HL-60 (cell line): ENCODE measurements around the gene XRCC5.

ENCODE experiments used
- DNase-seq, 2 experiments: peaks; one replicate each; pipeline ENCODE4 v3.0.0-alpha.2; 2010 to 2020; ENCODE audit warnings: low read depth in 1 of 2, low spot score in 1 of 2
- H3K27ac ChIP-seq: fragments of 250-450 bp; sonication (Bioruptor Pico); replicated peaks from 2 replicates; pipeline ENCODE4 v1.5.1; 2020; ENCODE audit warnings: mild to moderate bottlenecking, moderate library complexity
- H3K27me3 ChIP-seq: fragments of 250-450 bp; sonication (Bioruptor Pico); 2 replicates; pipeline ENCODE4 v1.5.1; 2021; ENCODE audit warnings: mild to moderate bottlenecking, moderate library complexity; ENCODE audit not compliant: insufficient read depth, poor library complexity, severe bottlenecking
- H3K4me3 ChIP-seq: replicated peaks from 2 replicates; pipeline ENCODE4 v1.5.1; 2011; ENCODE audit warnings: mild to moderate bottlenecking, control low read depth, low read length; ENCODE audit not compliant: insufficient read depth
- CTCF ChIP-seq: IDR thresholded peaks from one replicate; pipeline ENCODE4 v1.5.1; 2011; ENCODE audit warnings: low read length, control low read depth, inconsistent platforms; ENCODE audit not compliant: insufficient read depth
- GABPA ChIP-seq: IDR thresholded peaks from 2 replicates; pipeline ENCODE4 v1.6.1; 2012; ENCODE audit warnings: low read depth
- POLR2AphosphoS5 ChIP-seq: IDR thresholded peaks from 2 replicates; pipeline ENCODE4 v1.6.1; 2012; ENCODE audit warnings: low read depth
- REST ChIP-seq: IDR thresholded peaks from 2 replicates; pipeline ENCODE4 v1.6.1; 2012; ENCODE audit warnings: low read depth; ENCODE audit not compliant: insufficient replicate concordance
- SPI1 ChIP-seq: IDR thresholded peaks from 2 replicates; pipeline ENCODE4 v1.6.1; 2012; ENCODE audit warnings: low read depth, mild to moderate bottlenecking, borderline replicate concordance

Gene XRCC5

GRCh38 chr2:216245391-216245975, 136.3 kb downstream of the XRCC5 start:
- no peak overlapping the region for H3K4me3 ChIP-seq

GRCh38 chr2:216246766-216247165, 137.6 kb downstream of the XRCC5 start:
- Histone ChIP-seq H3K27me3 (peaks cover 2% of the 10 kb centered on the region), H3K4me3 (no peak overlapping the region), H3K27ac (no peak overlapping the region)
- TF ChIP-seq GABPA, result no peak
- no peak for TF ChIP-seq CTCF
- DNase-seq, result no peak

More at GRCh38 chr2:216245391-216245975, 136.3 kb downstream of the XRCC5 start:
- TF ChIP-seq GABPA (no peak), SPI1 (no peak), CTCF (no peak), POLR2AphosphoS5 (no peak), REST (no peak)
- Histone ChIP-seq H3K27me3 (peaks cover 2% of the 10 kb centered on the region), H3K27ac (no peak overlapping the region)
- no peak for DNase-seq
